Renal pelvis (tissue), 4 donors: ENCODE data around the gene GARS1. TPM values are rescaled to one million over a fixed set of nuclear protein-coding genes. Genes with fewer than 3 reads are reported as not detected.

Experiments used
- DNase-seq: peaks from one replicate; pipeline ENCODE4 v3.0.0-alpha.2; 2013
- polyA plus RNA-seq, 3 donors: library from polyadenylated mRNA; unstranded; fragments of 120-200 nt; gene quantifications; one replicate each; pipeline ENCODE4 v1.2.1, GENCODE V29; 2013; ENCODE audit not compliant: insufficient read length in 3 of 3

The GARS1 gene
- polyA plus RNA-seq, 3 donors: 81.7 to 102 (median 93.7) TPM

GRCh38 chr7:30650421-30650808, 55.7 kb downstream of the GARS1 start:
- no peak for DNase-seq

GRCh38 chr7:30652132-30652531, 57.5 kb downstream of the GARS1 start:
- DNase-seq: no peak

GRCh38 chr7:30652698-30653641, 58.3 kb downstream of the GARS1 start:
- no peak for DNase-seq

GRCh38 chr7:30654296-30655090, 59.8 kb downstream of the GARS1 start:
- no peak for DNase-seq

- no peak for DNase-seq
Observed at GRCh38 chr7:30655096-30655970, 60.7 kb downstream of the GARS1 start.

GRCh38 chr7:30656006-30656957, 61.6 kb downstream of the GARS1 start:
- DNase-seq: no peak

GRCh38 chr7:30657131-30657530, 62.5 kb downstream of the GARS1 start:
- DNase-seq: no peak

GRCh38 chr7:30658479-30659074, 63.9 kb downstream of the GARS1 start:
- DNase-seq: no peak

- DNase-seq: no peak
Observed at GRCh38 chr7:30659312-30659711, 64.6 kb downstream of the GARS1 start.

- no peak for DNase-seq
Observed at GRCh38 chr7:30660331-30661255, 65.9 kb downstream of the GARS1 start.

- DNase-seq: no peak
Observed at GRCh38 chr7:30661926-30662325, 67.2 kb downstream of the GARS1 start.

GRCh38 chr7:30662431-30662939, 67.8 kb downstream of the GARS1 start:
- no peak for DNase-seq

- DNase-seq: no peak
Observed at GRCh38 chr7:30663414-30663813, 68.7 kb downstream of the GARS1 start.

- DNase-seq: no peak
Observed at GRCh38 chr7:30664184-30664885, 69.7 kb downstream of the GARS1 start.

GRCh38 chr7:30665043-30665442, 70.4 kb downstream of the GARS1 start:
- DNase-seq: no peak

GRCh38 chr7:30665449-30665848, 70.8 kb downstream of the GARS1 start:
- no peak for DNase-seq

- DNase-seq: no peak
Observed at GRCh38 chr7:30667172-30667571, 72.5 kb downstream of the GARS1 start.

GRCh38 chr7:30668102-30668501, 73.4 kb downstream of the GARS1 start:
- no peak for DNase-seq
